Fibroblast of skin of left quadriceps (primary cell): ENCODE data around the gene IL1RAPL2.
A peak's percentile ranks its signal among the peaks of the same experiment; 100 is the strongest.

Experiments
- DNase-seq, 2 experiments: peaks; one replicate each; pipeline ENCODE4 v3.0.0-alpha.2; 2013; ENCODE audit warnings: low read depth in 2 of 2

IL1RAPL2 gene

DNA sequence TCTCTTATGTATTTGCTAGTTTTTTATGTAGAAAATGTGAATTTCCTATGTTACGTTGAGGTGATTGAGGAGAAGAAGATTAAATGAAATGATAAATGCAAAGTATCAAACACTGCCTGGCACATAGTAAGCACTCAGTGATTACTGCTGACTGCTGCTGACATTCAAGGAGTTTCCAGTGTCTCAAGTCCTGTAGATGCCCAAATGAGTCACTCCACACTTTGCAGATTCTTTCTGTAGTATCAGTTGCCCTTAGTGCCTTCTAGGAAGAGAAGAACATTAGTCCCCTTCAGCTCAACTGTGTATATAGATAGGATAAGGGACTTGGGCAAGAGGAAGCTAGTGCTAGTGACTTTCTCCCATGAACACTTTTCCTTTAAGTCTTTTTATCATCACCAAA, 895.0 kb downstream of the IL1RAPL2 start:
- no peak for DNase-seq

GRCh38 chrX:105462186-105462585, 896.2 kb downstream of the IL1RAPL2 start:
- peak; percentile 30 to 46 for DNase-seq

GRCh38 chrX:105463473-105463872, 897.5 kb downstream of the IL1RAPL2 start:
- no peak for DNase-seq

- DNase-seq = no peak
Measured at GRCh38 chrX:105464618-105465017, 898.6 kb downstream of the IL1RAPL2 start.

- no peak for DNase-seq
Measured at GRCh38 chrX:105468741-105469140, 902.7 kb downstream of the IL1RAPL2 start.

DNA sequence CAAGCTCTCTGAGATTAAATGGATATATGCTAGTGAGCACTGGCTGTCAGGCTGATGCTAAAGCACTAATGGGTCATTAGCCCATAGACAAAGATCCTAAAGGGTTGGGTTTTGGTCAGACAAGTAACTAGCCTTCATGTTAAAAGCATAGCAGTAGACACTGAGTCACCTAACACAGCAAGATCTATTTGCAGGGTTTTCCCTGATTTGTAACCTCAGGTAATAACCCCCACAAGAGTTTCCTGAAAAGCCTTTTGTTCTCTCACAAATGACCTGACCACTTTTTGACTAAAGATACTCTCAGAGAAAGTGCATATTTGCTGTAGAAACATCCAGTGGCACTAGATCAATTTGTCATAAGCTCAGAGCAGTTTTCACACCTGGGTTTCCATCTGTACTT, 905.6 kb downstream of the IL1RAPL2 start:
- no peak for DNase-seq

GRCh38 chrX:105475801-105476200, 909.8 kb downstream of the IL1RAPL2 start:
- DNase-seq = no peak

DNA sequence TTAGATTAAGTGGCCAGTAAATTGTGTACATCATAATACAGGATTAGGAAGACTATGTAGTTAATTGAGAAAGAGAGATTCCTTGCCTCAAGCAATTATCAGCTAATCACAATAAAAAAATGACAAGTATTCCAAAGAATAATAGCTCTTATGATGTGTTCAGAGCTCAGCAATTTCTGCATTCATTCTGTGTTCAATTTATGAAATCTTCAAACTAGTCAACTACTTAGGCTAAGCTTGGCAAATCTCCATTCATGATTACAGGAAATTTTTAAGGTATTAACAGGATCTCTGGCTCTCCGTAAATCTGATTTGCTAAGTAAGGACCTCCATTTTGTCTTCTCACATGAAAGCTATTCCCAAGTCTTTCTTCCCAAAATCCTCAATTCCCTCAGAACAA, 911.4 kb downstream of the IL1RAPL2 start:
- no peak for DNase-seq

GRCh38 chrX:105480646-105481310, 914.8 kb downstream of the IL1RAPL2 start:
- no peak for DNase-seq

GRCh38 chrX:105483011-105483410, 917.0 kb downstream of the IL1RAPL2 start:
- DNase-seq = no peak

DNA sequence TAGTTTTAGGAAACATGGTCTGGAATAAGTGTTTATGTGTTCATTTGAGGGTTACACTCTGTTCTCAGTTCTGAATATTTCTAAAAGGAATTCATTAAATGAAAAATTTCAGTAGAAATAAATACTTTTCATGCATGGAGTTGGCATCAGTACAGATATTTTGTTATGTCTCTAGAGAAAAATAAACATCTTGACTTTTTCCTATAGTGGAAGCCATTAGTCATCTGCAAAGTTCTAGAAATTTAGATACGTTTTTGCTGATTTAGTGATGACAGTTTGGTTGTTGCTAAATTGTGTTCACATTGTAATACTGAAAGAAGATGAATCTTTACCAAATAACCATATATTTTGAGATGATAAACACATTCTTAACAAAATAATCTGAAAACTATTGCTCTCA, 922.7 kb downstream of the IL1RAPL2 start:
- DNase-seq = no peak

DNA sequence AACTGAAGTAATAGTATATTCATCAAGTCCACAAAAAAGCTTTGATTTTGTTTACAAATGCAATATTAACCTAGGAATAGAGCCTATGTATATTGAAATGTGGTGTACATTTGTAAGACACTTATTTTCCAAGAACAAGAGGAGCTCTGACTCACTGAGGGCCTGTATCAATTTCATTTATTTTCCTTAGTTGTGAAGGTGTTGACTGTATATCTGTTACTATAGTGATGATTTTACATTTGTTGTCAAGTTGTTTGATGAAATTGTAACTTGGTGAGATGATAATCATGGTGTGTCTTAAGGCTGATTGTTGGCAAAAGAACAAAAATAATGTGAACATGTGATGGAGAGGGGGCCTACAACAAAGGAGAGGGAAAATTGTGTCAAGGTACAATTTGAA, 929.4 kb downstream of the IL1RAPL2 start:
- no peak for DNase-seq

DNA sequence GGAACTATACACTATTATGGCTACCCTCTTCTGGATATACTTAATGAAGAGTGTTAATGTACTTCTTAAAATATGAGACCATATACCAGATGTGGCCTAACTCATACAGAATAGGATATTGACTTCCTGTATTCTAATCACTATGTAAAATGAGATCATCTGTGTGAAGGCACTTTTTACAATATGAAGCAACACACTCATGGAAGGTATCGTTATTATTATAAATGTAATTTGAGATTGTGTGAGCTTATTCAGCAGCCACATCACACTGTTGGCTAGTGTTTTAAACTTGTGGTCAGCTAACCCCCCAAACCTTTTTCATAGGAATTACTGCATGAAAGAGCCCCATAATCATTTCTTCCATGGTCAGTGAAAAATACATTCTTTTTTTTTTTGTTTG, 936.3 kb downstream of the IL1RAPL2 start:
- DNase-seq = no peak

GRCh38 chrX:105515561-105515960, 949.6 kb downstream of the IL1RAPL2 start:
- no peak for DNase-seq

DNA sequence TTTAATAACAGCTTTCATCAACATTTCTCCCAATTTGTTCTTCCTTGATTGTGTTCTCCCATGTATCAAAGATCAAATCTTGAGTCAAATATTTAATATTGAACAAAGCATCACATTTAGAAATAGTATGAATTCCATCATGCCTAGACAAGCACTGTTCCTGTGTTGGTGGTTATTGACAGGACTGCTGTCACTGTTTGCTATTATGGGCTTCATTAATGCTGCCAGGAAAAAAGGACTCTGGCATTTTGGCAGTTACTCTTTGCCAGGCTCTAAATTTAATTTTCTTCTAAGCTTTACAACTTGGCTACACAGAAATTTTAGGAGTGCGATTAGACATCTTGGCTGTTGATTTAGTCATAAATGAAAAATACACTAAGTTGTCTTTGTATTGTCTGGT, 960.4 kb downstream of the IL1RAPL2 start:
- no peak for DNase-seq

GRCh38 chrX:105527759-105528158, 961.8 kb downstream of the IL1RAPL2 start:
- no peak for DNase-seq

DNA sequence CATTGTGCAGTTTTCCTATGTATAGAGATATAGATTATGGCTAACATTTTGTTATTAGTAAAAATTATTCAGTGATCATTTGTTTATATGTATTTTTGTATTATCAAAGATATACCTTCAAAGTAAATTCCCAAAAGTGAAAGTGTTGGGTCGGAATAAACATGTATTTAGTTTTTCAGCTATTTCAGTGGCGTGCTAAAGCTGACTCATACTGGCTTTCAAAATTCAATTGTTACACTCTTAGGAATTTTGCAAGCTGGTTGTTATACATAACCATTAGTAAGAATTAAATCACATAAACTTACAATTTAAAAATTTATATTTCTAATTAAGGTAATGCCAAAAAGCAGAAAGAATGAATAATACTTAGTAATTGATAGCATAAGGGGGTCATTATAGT, 968.0 kb downstream of the IL1RAPL2 start:
- no peak for DNase-seq

GRCh38 chrX:105543283-105543682, 977.3 kb downstream of the IL1RAPL2 start:
- no peak for DNase-seq

DNA sequence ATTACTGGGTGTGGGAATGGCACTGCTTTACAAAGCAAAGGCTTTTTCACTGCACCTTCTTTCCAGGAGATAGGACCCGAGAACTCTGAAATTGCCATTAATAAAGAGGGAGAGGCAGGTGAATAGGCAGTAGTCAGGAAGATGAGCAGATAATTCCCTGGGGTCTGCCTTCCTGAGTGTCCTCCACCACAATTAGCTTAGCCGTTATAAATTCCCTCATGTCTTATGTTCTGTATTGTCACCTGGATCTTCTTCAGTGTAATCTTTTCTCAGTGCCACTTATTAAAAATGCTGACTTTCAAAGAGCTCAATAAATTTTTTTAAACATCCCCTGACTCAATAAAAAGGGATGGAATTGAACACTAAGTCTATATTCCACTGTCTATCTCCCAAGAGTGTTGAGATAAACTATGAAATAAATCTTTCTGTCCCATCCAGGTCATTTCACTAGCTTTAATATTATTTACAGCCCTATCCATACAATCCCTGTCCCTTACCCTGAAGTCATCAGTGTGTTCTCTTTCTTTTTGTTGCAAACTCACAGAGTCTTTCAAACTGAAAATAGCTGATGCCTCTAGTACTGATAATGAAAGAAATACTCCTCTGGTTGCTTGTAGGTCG, 984.2 kb downstream of the IL1RAPL2 start:
- DNase-seq = no peak

DNA sequence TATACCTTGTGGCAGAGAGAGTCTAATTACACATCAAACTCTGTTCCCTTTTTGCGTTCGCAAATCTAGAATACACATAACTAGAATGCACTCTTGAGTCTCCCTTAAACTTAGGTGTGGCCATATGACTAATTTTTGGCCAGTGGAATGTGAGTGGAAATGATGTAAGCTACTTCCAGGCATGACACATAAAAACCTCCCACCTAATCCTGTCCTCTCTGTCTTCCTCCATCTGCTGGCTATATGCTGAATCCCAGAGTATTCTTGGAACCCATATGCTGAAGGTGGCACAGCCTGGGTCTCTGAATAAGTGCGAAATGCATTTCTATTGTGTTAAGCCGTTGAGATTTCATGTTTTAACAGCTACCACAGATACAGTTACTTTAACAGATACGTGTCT, 986.4 kb downstream of the IL1RAPL2 start:
- DNase-seq = peak in 1 of 2 experiments; percentile 6

- no peak for DNase-seq
Measured at GRCh38 chrX:105553118-105553517, 987.1 kb downstream of the IL1RAPL2 start.

DNA sequence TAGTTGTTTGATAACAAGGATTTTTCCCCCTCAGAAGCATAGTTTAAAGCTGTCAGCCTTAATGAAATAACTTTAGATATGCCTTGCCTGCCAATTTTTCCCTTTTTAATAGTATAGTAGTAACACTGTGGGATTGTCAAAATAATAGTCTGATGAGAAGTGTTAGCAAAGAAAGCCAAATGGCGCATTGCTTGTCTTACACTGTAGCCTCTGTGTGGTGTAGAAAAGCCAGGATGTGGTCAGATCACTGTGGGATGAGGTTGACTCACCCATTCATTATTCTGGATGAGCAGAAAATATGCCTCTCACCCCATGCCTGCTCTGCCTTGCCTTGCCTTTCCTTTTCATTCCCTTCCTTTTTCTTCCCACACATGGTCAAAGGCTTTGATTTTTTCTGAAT, 998.5 kb downstream of the IL1RAPL2 start:
- peak; percentile 75 to 78 for DNase-seq

DNA sequence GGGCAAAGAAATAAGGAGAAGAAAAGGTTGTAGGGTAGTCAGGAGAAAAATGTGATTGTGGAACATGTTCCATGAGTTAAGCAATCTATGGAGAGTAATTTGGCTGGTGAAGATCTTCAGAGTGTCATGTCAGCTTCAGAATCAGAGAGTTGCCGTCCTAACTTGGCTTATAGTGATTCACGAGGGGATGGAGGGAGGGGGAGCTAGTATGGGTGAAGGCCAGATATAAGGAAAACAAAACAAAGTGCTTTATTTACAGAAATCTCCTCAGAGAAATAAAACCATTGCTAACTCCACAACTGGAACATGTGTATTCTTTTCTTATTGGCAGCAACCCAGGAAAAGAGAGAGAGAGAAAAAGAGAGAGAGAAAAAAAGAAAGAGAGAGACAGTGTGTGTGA, 999.9 kb downstream of the IL1RAPL2 start:
- DNase-seq = no peak

- no peak for DNase-seq
Measured at GRCh38 chrX:105567082-105567481, 1001.1 kb downstream of the IL1RAPL2 start.
